Measurements from ENCODE around the gene TMEM131L.
"Not testable (repeated sequence)": the region's sequence is repeated elsewhere in the genome, so short reads cannot be mapped to it uniquely, and the experiment has no call there.

Gene TMEM131L

DNA sequence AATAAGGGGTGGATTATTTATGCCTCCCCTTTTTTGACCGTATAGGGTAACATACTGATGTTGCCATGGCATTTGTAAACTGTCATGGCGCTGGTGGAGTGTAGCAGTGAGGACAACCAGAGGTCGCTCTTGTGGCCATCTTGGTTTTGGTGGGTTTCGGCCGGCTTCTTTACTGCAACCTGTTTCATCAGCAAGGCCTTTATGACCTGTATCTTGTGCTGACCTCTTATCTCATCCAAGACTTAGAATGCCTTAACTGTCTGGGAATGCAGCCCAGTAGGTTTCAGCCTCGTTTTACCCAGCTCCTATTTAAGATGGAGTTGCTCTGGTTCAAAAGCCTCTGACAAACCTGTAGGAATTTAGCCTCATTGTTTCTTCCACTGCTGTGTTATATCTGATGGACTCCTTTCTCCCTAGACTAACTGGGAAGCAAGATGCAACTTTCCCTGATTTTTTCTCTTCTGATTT is 71.4 kb downstream of the TMEM131L start:
- in situ Hi-C loops (cut with HindIII; ENCODE audit: low sequenced_read_pairs): no loop called here

DNA sequence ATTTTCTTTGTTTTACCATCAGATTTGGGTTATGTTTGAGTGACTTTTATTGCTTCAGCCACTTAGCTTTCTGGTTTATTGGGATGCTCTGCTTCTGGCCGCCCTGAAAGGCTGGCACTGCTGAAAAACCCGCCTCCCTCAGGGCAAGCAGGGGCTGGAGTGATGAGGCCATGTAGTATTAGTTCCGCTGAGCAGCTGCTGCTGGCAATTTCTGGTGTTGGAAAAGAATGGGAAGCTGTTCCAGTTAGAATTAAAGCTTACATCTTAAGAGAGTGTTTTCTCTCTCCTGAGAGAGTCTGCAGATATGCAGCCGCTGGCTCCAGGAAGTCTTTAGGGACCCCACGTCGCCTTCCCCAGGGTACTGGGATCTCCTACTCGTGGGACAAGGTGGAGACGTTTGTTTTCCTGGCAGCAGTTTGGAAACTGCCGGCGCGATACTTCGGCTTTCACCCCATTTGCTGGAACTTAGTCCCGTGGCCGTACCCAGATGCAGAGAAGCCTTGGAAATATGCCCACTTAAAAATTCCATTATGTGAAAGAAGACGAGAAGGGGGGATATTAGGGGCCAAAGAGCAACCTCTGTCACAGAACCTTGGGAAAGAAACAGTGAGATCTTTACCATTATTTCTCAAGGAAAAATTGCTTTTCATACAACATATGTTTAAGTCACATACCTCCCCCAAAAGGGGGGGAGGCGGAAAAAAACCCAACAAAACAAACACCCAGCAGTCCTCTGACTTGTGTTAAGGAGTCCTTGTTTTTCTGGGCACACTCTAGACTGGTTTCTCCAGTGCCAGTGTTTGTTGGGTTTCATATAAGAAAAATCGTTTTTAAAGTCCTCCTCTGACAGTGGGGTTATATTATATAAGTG is 72.6 kb downstream of the TMEM131L start:
- in situ Hi-C loops (cut with HindIII; ENCODE audit: low sequenced_read_pairs): no loop called here

DNA sequence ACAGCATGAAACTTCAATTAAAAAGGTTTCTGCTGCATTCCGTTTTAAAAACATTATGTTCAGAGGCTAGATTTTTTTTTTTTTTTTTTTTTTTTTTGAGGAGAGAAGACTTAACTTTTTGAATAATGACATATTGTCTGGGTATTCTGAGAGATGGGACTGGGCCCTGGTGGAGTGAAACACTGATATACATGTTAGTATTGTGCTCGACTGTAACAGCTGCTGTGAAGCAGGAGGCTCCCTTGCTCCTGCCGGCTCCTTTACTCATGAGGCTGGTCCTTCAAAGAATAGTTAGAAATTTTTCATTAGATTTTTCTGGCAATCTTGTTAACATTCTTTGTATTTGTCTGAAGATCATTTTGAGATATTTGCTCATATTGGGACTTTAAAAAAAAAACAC is 73.3 kb downstream of the TMEM131L start:
- in situ Hi-C loops (cut with HindIII; ENCODE audit: low sequenced_read_pairs): no loop called here

DNA sequence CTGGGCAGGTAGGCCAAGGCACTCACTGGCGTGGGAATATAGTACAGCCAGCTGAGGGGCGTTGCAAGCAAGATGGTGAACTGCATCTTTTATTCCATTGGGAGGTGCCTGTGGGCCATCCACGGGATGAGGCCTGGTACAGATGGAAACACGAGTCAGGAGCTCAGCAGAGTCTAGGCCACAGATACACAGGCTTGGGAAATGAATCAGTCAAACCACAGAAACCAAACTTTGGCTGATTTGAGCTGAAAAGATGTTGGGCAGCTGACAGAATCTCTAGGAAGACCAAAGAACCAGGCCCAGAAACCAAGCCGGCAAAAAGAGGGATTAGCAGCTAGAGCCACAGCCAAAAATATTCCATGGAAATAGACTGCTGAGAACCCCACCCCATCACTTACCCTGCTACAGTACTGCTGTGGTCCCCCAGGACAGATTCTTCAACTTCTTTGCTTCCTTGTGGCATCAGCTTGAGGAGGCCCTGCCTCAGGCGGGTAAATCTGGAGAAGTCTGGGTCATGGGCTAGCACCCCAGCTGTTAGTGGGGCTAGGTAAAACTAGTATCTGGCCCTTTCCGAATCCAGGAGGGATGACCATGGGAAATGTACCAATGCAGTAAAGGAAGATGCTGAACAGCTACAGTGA is 75.4 kb downstream of the TMEM131L start:
- in situ Hi-C loops (cut with HindIII; ENCODE audit: low sequenced_read_pairs): no loop called here

DNA sequence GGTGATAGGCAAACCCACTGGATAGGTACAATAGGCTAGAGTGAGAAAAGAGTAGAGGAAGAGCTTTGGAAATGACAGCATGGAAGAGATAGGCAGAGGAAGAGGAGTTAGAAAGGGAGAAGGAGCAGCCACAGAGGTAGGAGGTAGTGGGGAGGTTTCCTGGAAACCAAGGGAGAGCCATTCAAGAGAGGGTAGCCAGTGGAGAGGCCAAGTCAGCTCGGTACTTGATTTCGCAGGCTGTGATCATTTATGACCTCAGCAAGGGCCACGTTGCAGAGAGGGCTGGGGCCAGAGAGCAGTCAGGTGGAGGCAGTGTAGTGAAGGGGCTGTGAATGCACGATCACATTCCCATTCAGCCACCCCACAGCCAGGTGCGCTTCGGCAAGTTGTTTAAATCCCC is 76.0 kb downstream of the TMEM131L start:
- in situ Hi-C loops (cut with HindIII; ENCODE audit: low sequenced_read_pairs): no loop called here

DNA sequence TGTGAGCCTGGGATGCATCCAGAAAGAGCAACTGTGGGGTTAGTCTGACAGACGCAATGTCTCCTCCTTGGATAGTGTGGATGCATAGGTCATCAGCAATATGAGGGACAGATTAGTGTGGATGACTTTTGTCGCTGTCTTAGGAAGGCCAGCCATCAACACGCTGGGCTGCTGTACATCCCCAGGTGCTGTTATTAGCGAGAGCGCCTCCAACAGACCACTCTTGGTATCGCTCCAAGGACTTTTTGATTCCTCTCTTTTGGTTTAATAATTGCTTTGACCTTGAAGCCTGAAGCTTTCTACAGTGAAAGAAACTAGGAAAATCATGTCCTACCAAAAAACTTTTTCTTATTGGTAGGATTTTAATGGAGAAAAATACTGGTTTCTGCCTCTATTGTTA is 76.7 kb downstream of the TMEM131L start:
- in situ Hi-C loops (cut with HindIII; ENCODE audit: low sequenced_read_pairs): no loop called here

DNA sequence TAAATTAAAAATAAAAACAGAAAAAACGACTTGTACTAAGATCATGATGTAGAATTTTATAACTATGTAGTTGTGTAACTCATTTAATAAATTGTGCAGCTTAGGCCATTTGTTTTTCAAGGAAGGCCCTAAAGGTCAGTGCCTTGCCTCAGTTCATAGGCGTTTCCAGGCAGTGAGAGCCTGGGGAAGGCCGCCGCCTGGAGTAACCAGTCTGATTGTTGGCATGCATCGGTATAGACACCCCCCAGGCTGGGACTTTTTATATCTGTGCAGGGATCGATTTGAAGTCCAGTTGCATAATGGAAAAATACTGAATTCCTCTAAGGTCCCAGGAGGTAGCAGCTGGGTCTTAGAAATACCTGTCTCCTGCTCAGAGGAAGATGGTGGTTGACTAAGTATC is 77.2 kb downstream of the TMEM131L start:
- in situ Hi-C loops (cut with HindIII; ENCODE audit: low sequenced_read_pairs): no loop called here

DNA sequence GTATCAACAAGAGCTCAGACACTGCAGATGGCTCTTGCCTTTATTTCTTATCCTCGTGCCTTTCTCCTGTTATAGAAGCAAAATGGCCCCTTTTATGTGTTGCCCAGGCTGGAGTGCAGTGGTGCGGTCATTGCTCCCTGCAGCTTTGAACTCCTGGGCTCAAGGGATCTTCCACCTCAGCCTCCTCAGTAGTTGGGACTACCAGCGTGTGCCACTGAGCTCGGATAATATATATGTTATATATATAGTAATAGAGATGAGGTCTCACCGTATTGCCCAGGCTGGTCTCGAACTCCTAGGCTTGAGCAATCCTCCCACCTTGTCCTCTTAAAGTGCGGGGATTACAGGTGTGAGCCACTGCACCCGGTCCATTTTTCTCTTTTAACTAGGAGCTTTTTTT is 79.7 kb downstream of the TMEM131L start:
- in situ Hi-C loops (cut with HindIII; ENCODE audit: low sequenced_read_pairs): no loop called here

DNA sequence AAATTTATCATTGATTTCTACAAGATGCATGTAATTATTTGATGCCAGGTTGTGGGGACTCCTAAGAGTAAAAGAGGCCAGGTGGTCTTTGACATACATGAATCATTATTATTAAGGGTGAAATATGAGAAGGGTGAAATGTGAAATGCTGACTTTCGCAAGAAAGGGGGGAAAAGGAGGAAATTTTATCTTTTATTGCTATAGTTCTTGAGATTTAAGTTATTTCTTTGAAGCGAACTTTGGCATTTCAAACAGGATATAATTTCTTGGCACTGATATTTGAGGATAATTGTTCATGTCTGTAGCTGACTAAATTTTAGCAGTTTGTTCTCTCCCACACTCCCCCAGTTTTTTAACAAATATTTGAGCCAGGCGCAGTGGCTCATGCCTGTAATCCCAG is 80.1 kb downstream of the TMEM131L start:
- in situ Hi-C loops (cut with HindIII; ENCODE audit: low sequenced_read_pairs): no loop called here

DNA sequence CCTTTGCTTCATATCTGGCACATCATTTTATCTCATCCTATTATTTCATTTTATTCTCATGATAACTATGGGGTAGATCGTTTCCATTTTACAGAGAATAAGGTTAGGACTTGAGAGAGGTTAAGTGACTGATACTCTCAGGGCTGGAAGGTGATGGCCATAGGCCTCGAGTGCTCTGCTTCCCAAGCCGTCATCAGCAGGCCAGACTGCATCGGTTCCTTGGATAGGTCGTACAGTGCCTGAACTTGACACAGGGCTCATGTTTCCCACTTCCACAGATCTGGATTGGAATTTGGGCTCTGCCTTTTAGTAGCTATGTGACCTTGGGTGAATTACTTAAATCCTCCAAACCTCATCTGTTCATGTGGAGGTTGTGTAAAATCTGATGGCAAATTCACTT is 81.4 kb downstream of the TMEM131L start:
- in situ Hi-C loops (cut with HindIII; ENCODE audit: low sequenced_read_pairs): no loop called here

DNA sequence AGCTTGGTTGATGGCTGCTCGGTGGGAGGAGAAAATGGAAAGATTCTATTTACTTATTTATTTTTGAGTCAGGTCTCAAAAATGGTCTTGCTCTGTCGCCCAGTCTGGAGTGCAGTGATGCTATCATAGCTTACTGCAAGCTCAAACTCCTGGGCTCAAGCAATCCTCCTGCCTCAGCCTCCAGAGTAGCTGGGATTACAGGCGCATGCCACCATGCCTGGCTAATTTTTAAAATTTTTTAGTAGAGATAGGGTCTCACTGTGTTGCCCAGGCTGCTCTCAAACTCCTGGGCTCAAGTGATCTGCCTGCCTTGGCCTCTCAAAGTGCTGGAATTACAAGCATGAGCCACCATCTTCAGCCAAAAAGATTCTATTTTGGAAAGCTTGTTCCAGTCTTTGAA is 82.7 kb downstream of the TMEM131L start:
- in situ Hi-C loops (cut with HindIII; ENCODE audit: low sequenced_read_pairs): not testable (repeated sequence)

DNA sequence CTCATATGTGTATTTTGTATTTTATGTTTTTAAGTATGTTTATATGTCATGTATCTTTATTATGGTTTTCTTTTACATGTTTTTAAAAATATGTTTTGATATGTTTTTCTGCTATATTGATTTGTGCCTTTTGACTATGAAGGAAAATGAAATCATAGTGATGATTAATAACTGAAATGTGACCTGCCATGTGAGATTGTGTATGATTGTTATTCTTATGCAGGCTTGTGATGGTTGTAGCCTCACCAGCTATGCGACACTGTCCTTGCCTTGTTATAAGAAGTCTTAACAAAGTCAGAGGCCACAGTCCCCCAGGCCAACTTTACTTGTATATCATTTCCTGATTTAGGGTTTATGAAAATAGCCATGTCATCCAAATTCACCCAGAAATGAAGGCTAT is 83.2 kb downstream of the TMEM131L start:
- in situ Hi-C loops (cut with HindIII; ENCODE audit: low sequenced_read_pairs): no loop called here

DNA sequence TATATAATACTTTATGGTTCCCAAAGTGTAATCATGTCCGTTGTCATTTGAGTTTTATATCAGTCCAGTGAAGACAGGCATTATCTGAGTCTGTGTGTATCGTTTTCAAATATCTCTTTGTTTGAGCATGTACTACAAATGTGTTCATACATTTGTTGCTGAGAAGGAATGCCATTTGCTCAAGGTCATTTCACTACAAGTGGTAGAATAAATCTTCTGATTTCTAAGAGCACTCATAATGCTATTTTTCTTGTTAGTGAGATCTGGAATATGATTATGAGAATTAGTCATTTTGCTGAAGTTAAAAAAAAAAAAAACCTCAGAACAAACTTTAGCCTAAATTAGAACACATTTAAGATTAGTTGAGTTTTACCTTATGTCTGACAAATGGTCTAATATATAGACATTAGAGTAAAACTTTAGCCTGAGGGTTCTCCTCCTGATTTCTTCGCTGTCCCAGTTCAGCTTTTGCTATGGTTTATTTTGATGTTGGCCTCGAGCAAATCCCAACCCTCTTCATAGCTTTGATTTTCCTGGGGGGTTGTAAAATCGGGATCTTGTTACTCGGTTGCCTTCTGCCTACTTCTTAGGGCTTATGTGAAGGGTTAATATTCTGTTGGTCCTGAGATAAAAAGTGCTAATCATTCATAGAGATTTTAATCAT is 87.1 kb downstream of the TMEM131L start:
- in situ Hi-C loops (cut with HindIII; ENCODE audit: low sequenced_read_pairs): no loop called here

DNA sequence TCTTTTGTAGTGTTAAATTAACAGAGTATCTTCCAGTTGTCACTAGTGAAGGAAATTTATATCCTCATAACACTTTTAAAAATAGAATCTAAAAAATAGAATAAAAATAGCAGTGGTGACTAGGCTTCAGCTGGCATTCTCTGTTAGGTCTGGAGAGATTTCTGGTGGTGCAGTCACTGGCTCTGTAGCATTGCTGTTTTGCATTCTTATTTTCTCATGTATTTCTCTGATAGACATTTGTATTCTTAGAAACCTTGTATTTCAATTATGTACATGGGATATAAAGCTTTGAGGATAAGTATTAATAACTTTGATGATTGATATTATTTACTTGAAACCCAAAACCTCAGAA is 87.6 kb downstream of the TMEM131L start:
- in situ Hi-C loops (cut with HindIII; ENCODE audit: low sequenced_read_pairs): no loop called here

DNA sequence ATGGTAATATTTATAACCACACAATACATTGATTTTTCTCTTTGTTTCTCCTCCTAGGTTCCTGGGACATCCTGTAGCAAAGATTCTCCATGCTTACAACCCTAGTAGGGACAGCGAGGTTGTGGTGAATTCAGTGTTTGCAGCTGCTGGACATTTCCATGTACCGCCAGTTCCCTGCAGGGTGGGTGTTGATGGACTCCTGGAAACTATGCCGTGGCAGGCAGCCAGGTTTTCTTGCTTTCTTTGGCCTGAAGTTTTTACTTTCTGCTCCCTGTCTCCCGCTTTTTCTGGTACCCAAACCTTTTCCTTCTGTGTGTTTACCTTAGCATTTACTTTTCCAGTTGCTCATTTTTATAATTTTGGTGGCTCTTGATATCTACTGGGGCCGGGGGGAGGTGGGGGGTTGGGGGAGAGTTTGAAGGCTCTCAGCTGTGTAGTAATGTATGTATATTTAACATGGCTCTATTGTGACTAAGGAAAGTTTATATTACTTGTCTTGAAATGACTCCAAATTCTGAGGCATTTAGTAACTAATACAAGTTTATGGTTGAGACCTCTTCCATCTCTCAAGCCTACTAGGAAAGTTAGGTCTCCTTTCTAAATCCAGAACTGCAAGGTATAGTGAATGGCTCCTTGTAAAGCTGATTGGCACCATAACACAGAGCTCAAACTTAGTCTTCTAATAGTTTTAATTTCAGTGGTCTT is 89.7 kb downstream of the TMEM131L start:
- in situ Hi-C loops (cut with HindIII; ENCODE audit: low sequenced_read_pairs): no loop called here

DNA sequence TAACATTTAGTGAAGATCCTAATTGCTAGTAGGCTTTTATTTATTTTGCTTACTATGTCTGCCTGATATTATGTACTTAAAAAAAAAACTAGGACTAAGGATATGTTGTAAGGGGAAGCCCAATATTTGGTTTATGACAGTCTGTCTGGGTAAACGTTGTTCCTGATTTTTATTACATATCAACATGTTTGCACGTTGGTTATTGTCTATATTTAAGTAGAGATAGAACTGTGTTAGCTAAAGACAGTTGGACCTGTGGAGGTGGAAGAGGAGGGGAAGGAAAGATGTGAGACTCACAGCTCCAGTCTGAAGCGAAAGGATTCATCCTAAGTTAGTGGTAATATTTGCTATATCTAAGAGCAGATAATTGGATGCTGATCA is 90.3 kb downstream of the TMEM131L start:
- in situ Hi-C loops (cut with HindIII; ENCODE audit: low sequenced_read_pairs): no loop called here

DNA sequence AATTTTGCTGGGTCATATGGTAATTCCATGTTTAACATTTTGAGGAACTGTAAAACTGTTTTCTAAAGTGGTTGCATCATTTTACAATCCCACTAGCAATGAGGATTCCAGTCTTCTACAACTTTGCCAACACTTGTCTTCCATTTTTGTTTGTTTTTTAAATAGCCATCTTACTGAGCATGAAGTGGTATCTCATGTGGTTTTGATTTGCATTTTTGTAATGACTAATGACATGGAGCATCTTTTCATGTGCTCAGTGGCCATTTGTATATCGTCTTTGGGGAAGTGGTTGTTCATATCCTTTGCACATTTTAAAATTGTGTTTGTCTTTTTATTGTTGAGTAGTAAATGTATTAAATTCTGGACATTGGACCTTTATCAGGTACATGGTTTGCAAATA is 94.7 kb downstream of the TMEM131L start:
- in situ Hi-C loops (cut with HindIII; ENCODE audit: low sequenced_read_pairs): no loop called here

DNA sequence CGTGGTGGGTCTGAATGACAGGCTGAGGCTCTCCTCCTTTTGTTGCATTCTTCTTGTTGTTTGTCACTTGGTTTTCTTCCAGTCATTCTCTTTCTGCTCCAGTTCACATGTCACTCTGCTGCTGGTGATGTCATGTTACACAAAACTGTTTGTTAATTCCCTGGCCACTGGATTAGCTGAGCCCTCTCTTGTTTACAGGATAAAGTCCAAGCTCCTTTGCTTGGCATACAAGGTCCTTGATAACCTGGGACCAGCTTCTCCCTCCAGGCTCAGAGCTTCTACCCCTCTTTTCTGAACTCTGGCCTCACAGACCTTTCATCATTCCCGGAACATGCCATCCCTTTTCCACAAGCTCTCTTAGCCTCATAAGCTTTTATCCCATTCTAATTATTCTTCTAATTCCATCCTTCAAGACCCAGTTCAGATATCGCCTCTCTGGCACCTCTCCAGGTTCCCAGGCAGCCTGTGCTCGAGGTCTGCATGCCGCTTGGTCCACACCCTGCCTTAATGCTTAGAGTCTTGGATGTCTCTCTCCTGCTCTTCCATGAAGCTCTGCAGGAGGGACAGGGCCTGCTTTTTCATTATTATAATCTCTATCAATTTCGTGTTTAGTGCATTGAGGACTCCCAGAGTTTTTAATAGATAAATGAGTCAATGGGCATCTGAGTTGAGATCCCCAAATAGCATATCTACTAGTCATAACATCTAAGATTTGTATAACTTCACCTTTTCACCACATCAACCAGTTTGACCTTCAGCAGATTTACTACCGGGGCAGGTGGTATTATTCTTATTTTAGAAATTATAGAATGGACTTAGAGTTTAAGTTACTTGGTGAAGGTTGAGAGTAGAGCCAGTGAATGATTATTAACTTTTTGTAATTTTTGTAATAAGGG is 98.7 kb downstream of the TMEM131L start:
- in situ Hi-C loops (cut with HindIII; ENCODE audit: low sequenced_read_pairs): no loop called here

DNA sequence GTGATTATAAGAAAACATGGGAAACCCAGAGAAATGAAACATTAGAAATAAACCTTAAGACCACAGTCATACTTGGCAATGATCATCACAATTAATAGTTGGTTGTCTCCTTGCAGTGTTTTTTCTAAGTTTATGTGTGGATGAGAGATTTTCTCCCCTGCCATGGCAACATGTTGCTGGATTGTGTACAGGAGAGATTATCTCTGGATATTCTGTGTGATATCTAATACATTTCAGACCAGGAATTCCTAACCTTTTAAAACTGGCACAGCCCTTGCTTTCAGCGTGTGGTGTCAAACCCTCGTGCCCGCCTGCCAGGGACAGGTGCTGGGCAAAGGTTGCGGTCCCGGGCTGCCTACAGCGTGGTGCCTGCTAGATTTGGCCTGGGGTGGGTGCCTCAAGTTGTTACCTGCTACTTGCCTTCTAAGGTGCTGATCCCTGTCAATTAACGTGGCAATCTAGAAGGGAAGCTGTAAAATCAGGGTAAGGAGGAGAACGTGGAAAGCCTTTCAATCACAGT is 100.5 kb downstream of the TMEM131L start:
- in situ Hi-C loops (cut with HindIII; ENCODE audit: low sequenced_read_pairs): no loop called here

DNA sequence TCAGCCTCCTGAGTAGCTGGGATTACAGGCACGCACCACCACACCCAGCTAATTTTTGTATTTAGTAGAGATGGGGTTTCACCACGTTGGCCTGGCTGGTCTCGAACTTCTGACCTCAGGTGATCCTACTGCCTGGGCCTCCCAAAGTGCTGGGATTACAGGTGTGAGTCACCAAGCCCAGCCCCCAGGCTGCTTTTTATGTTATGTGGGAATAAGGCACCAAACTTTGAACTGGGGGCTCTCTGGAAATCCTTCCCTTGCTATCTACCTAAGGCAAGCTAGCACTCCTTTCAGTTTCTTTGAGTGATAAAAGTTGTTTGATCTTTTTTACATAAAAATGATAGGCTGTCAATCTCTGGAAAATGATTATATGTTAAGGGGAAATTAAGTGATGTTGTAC is 101.5 kb downstream of the TMEM131L start:
- in situ Hi-C loops (cut with HindIII; ENCODE audit: low sequenced_read_pairs): not testable (repeated sequence)

Data from endothelial cell of hepatic sinusoid (primary cell).